HEK293 (cell line): ENCODE results near the gene CADM1.

ENCODE experiments used
- CTCF ChIA-PET: fragments of 350-600 bp; formaldehyde crosslinking; extraction: SDS; loops from one replicate; lab custom pipeline; 2021; ENCODE audit warnings: antibody characterized with exemption; lab: Yijun Ruan, JAX
- POLR2A ChIA-PET: fragments of 300-600 bp; formaldehyde crosslinking; extraction: SDS; loops from one replicate; lab custom pipeline; 2020; ENCODE audit warnings: antibody characterized with exemption, inconsistent platforms; lab: Yijun Ruan, JAX
- H3K27ac ChIP-seq: fragments of 200-500 bp; sonication (Bioruptor generic); 2 replicates; pipeline ENCODE4 v1.5.1; 2014; ENCODE audit warnings: low read depth, low read length, control low read depth, inconsistent platforms; ENCODE audit errors: extremely low read depth
- H3K36me3 ChIP-seq, 2 experiments: fragments of 200-500 bp in 1 of 2; sonication (Bioruptor generic) in 1 of 2; 1 replicate in 1 of 2; 2 replicates in 1 of 2; pipeline ENCODE4 v1.5.1; 2014 to 2017; ENCODE audit warnings: inconsistent platforms in 2 of 2, low read length in 2 of 2; ENCODE audit not compliant: control insufficient read depth in 2 of 2, insufficient read depth in 1 of 2
- H3K4me1 ChIP-seq: fragments of 200-500 bp; sonication (Bioruptor generic); 2 replicates; pipeline ENCODE4 v1.5.1; 2014; ENCODE audit warnings: mild to moderate bottlenecking, low read length, inconsistent platforms; ENCODE audit not compliant: control insufficient read depth, insufficient read depth
- H3K4me3 ChIP-seq: 2 replicates; pipeline ENCODE4 v1.5.1; 2011; ENCODE audit warnings: low read depth, mild to moderate bottlenecking, control low read depth, low read length, moderate library complexity
- H3K9me3 ChIP-seq: fragments of 200-500 bp; sonication (Bioruptor generic); 2 replicates; pipeline ENCODE4 v1.5.1; 2014; ENCODE audit warnings: low read depth, low read length, inconsistent platforms; ENCODE audit not compliant: control insufficient read depth, insufficient read depth
- OSR2 ChIP-seq: fragments of 450-650 bp; formaldehyde crosslinking; IDR thresholded peaks from 2 replicates; pipeline ENCODE4 v1.5.1; 2016; ENCODE audit warnings: missing biosample characterization, missing genetic modification characterization
- YY2 ChIP-seq: fragments of 450-650 bp; formaldehyde crosslinking; IDR thresholded peaks from 2 replicates; pipeline ENCODE4 v1.5.1; 2016; ENCODE audit warnings: missing biosample characterization, missing genetic modification characterization
- ZBTB17 ChIP-seq: fragments of 450-650 bp; formaldehyde crosslinking; IDR thresholded peaks from 2 replicates; pipeline ENCODE4 v1.5.1; 2016; ENCODE audit warnings: missing biosample characterization, missing genetic modification characterization
- ZFP69B ChIP-seq: fragments of 450-650 bp; formaldehyde crosslinking; IDR thresholded peaks from 2 replicates; pipeline ENCODE4 v1.5.1; 2016; ENCODE audit warnings: missing biosample characterization, missing genetic modification characterization
- ZNF24 ChIP-seq: fragments of 450-650 bp; formaldehyde crosslinking; IDR thresholded peaks from 2 replicates; pipeline ENCODE4 v1.5.1; 2016; ENCODE audit warnings: missing biosample characterization, missing genetic modification characterization
- ZNF324 ChIP-seq: fragments of 450-650 bp; formaldehyde crosslinking; IDR thresholded peaks from 2 replicates; pipeline ENCODE4 v1.5.1; 2016; ENCODE audit warnings: missing biosample characterization, missing genetic modification characterization
- ZNF366 ChIP-seq: fragments of 450-650 bp; formaldehyde crosslinking; conservative IDR thresholded peaks from 2 replicates; pipeline ENCODE4 v1.5.1; 2016; ENCODE audit warnings: missing biosample characterization, missing genetic modification characterization
- ZNF37A ChIP-seq: fragments of 450-650 bp; IDR thresholded peaks from 2 replicates; pipeline ENCODE4 v1.5.1; 2018; ENCODE audit warnings: missing biosample characterization, missing genetic modification characterization
- ZNF701 ChIP-seq: fragments of 450-650 bp; formaldehyde crosslinking; IDR thresholded peaks from 2 replicates; pipeline ENCODE4 v1.5.1; 2016; ENCODE audit warnings: missing biosample characterization, missing genetic modification characterization
- ZNF837 ChIP-seq: fragments of 450-650 bp; formaldehyde crosslinking; IDR thresholded peaks from 2 replicates; pipeline ENCODE4 v1.5.1; 2016; ENCODE audit warnings: missing biosample characterization, missing genetic modification characterization
- TF ChIP-seq, protein P1 (sequence below): fragments of 450-650 bp; formaldehyde crosslinking; IDR thresholded peaks from 2 replicates; pipeline ENCODE4 v1.5.1; 2017; ENCODE audit warnings: missing biosample characterization, missing genetic modification characterization
- TF ChIP-seq, protein P2 (sequence below): fragments of 450-650 bp; formaldehyde crosslinking; IDR thresholded peaks from 2 replicates; pipeline ENCODE4 v1.5.1; 2016; ENCODE audit warnings: missing biosample characterization, missing genetic modification characterization
- TF ChIP-seq, protein P3 (sequence below): fragments of 450-650 bp; IDR thresholded peaks from 2 replicates; pipeline ENCODE4 v1.5.1; 2018; ENCODE audit warnings: missing biosample characterization, missing genetic modification characterization
- TF ChIP-seq, protein P4 (sequence below): fragments of 450-650 bp; formaldehyde crosslinking; IDR thresholded peaks from 2 replicates; pipeline ENCODE4 v1.5.1; 2016; ENCODE audit warnings: missing biosample characterization, missing genetic modification characterization, low read depth
- TF ChIP-seq, protein P5 (sequence below): fragments of 450-650 bp; formaldehyde crosslinking; IDR thresholded peaks from 2 replicates; pipeline ENCODE4 v1.5.1; 2016; ENCODE audit warnings: missing biosample characterization, missing genetic modification characterization
- TF ChIP-seq, protein P6 (sequence below): fragments of 450-650 bp; formaldehyde crosslinking; IDR thresholded peaks from 2 replicates; pipeline ENCODE4 v1.5.1; 2017; ENCODE audit warnings: missing biosample characterization, missing genetic modification characterization
- TF ChIP-seq, protein P7 (sequence below): fragments of 450-650 bp; formaldehyde crosslinking; IDR thresholded peaks from 2 replicates; pipeline ENCODE4 v1.5.1; 2016; ENCODE audit warnings: missing biosample characterization, missing genetic modification characterization
- TF ChIP-seq, protein P8 (sequence below): fragments of 450-650 bp; formaldehyde crosslinking; IDR thresholded peaks from 2 replicates; pipeline ENCODE4 v1.5.1; 2016; ENCODE audit warnings: missing biosample characterization, missing genetic modification characterization

The CADM1 gene

DNA sequence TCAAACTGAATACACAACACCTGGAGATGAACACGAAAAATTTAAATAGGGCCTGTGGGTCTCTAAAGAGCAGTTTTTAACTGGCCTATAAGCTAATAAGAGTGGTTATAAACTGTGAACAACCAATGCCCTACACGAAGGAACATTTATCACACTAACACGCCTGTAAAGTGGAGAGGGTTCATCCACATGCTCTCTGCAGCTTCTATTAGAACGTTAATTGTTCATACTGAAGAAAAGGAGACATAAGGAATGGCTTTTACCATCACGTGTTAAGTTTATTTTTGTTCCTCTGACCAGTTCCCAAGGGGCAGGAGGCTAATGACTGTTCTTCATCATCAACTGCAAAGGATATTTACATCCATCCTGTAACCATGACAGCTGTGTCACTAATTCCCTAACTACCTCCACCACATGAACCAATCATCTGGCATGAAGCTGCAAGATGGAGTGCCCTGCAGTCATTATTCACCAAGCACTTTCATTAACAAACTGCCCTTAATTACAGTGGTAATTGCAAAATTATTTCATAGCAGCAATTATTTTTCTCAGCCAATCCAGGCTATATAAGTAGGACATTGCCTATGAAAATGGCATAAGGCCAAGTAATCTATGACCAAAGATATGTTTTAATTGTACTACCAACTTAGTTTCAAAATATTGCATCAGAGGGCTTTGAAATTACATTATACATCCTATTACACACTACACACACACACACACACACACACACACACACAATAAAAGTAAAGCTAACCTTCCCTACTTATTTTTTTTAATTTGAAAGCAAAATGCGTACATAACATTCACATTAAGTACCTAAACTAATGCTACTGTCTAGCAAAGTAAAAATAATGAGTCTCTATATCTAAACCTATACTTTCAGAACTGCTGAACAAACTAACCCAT lies 186.7 kb downstream of the CADM1 start:
- Histone ChIP-seq H3K4me3 (no peak overlapping the region), H3K36me3 (no peaks in the 10 kb centered on the region), H3K27ac (no peak overlapping the region), H3K4me1 (no peaks in the 10 kb centered on the region), H3K9me3 (no peaks in the 10 kb centered on the region)
- TF ChIP-seq, protein P1, sequence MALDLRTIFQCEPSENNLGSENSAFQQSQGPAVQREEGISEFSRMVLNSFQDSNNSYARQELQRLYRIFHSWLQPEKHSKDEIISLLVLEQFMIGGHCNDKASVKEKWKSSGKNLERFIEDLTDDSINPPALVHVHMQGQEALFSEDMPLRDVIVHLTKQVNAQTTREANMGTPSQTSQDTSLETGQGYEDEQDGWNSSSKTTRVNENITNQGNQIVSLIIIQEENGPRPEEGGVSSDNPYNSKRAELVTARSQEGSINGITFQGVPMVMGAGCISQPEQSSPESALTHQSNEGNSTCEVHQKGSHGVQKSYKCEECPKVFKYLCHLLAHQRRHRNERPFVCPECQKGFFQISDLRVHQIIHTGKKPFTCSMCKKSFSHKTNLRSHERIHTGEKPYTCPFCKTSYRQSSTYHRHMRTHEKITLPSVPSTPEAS (tag by site-specific recombination), result peak; percentile 81
- TF ChIP-seq ZNF24 (no peak), ZNF837 (tag by site-specific recombination) (no peak), ZBTB17 (peak; percentile 39; the same call in 1 of the 2 replicates), ZNF37A (tag by site-specific recombination) (no peak), YY2 (tag by site-specific recombination) (0 out of 2 replicates have a peak, but pooled peaks have one; percentile 31), ZNF366 (peak; percentile 48; the same call in 1 of the 2 replicates), ZNF324 (tag by site-specific recombination) (peak; percentile 60; the same call in 1 of the 2 replicates), OSR2 (0 out of 2 replicates have a peak, but pooled peaks have one; percentile 20)
- TF ChIP-seq, protein P2, sequence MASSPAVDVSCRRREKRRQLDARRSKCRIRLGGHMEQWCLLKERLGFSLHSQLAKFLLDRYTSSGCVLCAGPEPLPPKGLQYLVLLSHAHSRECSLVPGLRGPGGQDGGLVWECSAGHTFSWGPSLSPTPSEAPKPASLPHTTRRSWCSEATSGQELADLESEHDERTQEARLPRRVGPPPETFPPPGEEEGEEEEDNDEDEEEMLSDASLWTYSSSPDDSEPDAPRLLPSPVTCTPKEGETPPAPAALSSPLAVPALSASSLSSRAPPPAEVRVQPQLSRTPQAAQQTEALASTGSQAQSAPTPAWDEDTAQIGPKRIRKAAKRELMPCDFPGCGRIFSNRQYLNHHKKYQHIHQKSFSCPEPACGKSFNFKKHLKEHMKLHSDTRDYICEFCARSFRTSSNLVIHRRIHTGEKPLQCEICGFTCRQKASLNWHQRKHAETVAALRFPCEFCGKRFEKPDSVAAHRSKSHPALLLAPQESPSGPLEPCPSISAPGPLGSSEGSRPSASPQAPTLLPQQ, result 0 out of 2 replicates have a peak, but pooled peaks have one; percentile 27
- TF ChIP-seq, protein P3, sequence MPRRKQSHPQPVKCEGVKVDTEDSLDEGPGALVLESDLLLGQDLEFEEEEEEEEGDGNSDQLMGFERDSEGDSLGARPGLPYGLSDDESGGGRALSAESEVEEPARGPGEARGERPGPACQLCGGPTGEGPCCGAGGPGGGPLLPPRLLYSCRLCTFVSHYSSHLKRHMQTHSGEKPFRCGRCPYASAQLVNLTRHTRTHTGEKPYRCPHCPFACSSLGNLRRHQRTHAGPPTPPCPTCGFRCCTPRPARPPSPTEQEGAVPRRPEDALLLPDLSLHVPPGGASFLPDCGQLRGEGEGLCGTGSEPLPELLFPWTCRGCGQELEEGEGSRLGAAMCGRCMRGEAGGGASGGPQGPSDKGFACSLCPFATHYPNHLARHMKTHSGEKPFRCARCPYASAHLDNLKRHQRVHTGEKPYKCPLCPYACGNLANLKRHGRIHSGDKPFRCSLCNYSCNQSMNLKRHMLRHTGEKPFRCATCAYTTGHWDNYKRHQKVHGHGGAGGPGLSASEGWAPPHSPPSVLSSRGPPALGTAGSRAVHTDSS (tag by site-specific recombination), result peak; percentile 20; the same call in 1 of the 2 replicates
- TF ChIP-seq, protein P4, sequence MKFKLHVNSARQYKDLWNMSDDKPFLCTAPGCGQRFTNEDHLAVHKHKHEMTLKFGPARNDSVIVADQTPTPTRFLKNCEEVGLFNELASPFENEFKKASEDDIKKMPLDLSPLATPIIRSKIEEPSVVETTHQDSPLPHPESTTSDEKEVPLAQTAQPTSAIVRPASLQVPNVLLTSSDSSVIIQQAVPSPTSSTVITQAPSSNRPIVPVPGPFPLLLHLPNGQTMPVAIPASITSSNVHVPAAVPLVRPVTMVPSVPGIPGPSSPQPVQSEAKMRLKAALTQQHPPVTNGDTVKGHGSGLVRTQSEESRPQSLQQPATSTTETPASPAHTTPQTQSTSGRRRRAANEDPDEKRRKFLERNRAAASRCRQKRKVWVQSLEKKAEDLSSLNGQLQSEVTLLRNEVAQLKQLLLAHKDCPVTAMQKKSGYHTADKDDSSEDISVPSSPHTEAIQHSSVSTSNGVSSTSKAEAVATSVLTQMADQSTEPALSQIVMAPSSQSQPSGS, result peak; percentile 23; the same call in 1 of the 2 replicates
- TF ChIP-seq, protein P5, sequence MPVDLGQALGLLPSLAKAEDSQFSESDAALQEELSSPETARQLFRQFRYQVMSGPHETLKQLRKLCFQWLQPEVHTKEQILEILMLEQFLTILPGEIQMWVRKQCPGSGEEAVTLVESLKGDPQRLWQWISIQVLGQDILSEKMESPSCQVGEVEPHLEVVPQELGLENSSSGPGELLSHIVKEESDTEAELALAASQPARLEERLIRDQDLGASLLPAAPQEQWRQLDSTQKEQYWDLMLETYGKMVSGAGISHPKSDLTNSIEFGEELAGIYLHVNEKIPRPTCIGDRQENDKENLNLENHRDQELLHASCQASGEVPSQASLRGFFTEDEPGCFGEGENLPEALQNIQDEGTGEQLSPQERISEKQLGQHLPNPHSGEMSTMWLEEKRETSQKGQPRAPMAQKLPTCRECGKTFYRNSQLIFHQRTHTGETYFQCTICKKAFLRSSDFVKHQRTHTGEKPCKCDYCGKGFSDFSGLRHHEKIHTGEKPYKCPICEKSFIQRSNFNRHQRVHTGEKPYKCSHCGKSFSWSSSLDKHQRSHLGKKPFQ (tag by site-specific recombination), result no peak
- TF ChIP-seq, protein P6, sequence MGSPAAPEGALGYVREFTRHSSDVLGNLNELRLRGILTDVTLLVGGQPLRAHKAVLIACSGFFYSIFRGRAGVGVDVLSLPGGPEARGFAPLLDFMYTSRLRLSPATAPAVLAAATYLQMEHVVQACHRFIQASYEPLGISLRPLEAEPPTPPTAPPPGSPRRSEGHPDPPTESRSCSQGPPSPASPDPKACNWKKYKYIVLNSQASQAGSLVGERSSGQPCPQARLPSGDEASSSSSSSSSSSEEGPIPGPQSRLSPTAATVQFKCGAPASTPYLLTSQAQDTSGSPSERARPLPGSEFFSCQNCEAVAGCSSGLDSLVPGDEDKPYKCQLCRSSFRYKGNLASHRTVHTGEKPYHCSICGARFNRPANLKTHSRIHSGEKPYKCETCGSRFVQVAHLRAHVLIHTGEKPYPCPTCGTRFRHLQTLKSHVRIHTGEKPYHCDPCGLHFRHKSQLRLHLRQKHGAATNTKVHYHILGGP (tag by site-specific recombination), result peak; percentile 60; the same call in 1 of the 2 replicates
- CTCF ChIA-PET, result interaction anchor here (0.6 kb wide), 1 partner anchor 489 kb away, joined by 3 read pairs; no protein-coding TSS in a partner anchor
- POLR2A ChIA-PET, result no interaction called here

DNA sequence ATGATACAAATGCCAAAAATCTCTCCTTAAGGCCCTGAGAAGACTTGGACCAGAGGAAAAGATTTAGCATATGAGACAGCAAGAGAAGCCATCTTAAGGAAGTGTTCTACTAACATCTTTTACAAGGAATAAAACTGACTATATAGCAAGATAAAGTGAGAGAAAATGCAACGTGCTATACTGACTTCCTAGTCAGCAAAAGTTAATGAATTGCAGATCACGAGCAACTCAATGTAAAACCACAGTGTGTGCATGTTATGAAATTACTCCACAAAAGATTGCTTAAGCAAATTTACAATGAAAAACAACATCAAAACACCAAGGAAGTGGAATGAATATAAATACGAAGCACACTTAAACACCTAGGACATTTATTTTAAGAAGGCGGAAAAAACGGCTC lies 187.5 kb downstream of the CADM1 start:
- Histone ChIP-seq H3K36me3 (no peaks in the 10 kb centered on the region), H3K4me1 (no peaks in the 10 kb centered on the region), H3K9me3 (no peaks in the 10 kb centered on the region), H3K4me3 (no peak overlapping the region), H3K27ac (no peak overlapping the region)
- ChIA-PET POLR2A (no interaction called here), CTCF (interaction anchor here (1.3 kb wide), 1 partner anchor 8 kb away, joined by 4 read pairs; no protein-coding TSS in a partner anchor)
- TF ChIP-seq ZNF701 (tag by site-specific recombination) (no peak), ZFP69B (tag by site-specific recombination) (no peak)
- TF ChIP-seq, protein P7, sequence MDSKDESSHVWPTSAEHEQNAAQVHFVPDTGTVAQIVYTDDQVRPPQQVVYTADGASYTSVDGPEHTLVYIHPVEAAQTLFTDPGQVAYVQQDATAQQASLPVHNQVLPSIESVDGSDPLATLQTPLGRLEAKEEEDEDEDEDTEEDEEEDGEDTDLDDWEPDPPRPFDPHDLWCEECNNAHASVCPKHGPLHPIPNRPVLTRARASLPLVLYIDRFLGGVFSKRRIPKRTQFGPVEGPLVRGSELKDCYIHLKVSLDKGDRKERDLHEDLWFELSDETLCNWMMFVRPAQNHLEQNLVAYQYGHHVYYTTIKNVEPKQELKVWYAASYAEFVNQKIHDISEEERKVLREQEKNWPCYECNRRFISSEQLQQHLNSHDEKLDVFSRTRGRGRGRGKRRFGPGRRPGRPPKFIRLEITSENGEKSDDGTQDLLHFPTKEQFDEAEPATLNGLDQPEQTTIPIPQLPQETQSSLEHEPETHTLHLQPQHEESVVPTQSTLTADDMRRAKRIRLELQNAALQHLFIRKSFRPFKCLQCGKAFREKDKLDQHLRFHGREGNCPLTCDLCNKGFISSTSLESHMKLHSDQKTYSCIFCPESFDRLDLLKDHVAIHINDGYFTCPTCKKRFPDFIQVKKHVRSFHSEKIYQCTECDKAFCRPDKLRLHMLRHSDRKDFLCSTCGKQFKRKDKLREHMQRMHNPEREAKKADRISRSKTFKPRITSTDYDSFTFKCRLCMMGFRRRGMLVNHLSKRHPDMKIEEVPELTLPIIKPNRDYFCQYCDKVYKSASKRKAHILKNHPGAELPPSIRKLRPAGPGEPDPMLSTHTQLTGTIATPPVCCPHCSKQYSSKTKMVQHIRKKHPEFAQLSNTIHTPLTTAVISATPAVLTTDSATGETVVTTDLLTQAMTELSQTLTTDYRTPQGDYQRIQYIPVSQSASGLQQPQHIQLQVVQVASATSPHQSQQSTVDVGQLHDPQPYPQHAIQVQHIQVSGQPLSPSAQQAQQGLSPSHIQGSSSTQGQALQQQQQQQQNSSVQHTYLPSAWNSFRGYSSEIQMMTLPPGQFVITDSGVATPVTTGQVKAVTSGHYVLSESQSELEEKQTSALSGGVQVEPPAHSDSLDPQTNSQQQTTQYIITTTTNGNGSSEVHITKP (tag by site-specific recombination), result no peak
- TF ChIP-seq, protein P8, sequence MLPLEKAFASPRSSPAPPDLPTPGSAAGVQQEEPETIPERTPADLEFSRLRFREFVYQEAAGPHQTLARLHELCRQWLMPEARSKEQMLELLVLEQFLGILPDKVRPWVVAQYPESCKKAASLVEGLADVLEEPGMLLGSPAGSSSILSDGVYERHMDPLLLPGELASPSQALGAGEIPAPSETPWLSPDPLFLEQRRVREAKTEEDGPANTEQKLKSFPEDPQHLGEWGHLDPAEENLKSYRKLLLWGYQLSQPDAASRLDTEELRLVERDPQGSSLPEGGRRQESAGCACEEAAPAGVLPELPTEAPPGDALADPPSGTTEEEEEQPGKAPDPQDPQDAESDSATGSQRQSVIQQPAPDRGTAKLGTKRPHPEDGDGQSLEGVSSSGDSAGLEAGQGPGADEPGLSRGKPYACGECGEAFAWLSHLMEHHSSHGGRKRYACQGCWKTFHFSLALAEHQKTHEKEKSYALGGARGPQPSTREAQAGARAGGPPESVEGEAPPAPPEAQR (tag by site-specific recombination), result no peak
